Neural cell (in vitro differentiated cells): ENCODE data around the gene PTPRK. TPM values are rescaled to one million over a fixed set of nuclear protein-coding genes. Genes with fewer than 3 reads are reported as not detected.

Experiments used
- H2AFZ ChIP-seq: fragments of 200-600, 300-800 bp; sonication (generic), shearing (Covaris generic); 2 replicates; pipeline ENCODE4 v1.6.0; 2014; ENCODE audit warnings: low read depth, mild to moderate bottlenecking, antibody characterized with exemption, low read length, moderate library complexity
- H3F3A ChIP-seq: fragments of 200-600 bp; shearing (Covaris generic); 2 replicates; pipeline ENCODE4 v1.6.1; 2016; ENCODE audit warnings: mild to moderate bottlenecking, moderate library complexity, mixed read lengths, antibody characterized with exemption, low read length; ENCODE audit not compliant: insufficient read depth, poor library complexity, severe bottlenecking
- H3K27ac ChIP-seq: fragments of 200-600, 300-800 bp; sonication (generic), shearing (Covaris generic); 2 replicates; pipeline ENCODE4 v1.5.1; 2014; ENCODE audit warnings: mild to moderate bottlenecking, low read length, moderate library complexity
- H3K27me3 ChIP-seq: fragments of 300-800, 200-600 bp; sonication (generic), shearing (Covaris generic); 2 replicates; pipeline ENCODE4 v1.6.0; 2014; ENCODE audit warnings: mild to moderate bottlenecking, low read depth, low read length, moderate library complexity; ENCODE audit not compliant: insufficient read depth
- H3K36me3 ChIP-seq: fragments of 300-800, 200-600 bp; sonication (generic), shearing (Covaris generic); 2 replicates; pipeline ENCODE4 v1.5.1; 2014; ENCODE audit warnings: mild to moderate bottlenecking, antibody characterized with exemption, low read length, moderate library complexity; ENCODE audit not compliant: insufficient read depth
- H3K4me2 ChIP-seq: fragments of 300-800, 200-600 bp; sonication (generic), shearing (Covaris generic); 2 replicates; pipeline ENCODE4 v1.6.0; 2014; ENCODE audit warnings: mild to moderate bottlenecking, low read length
- H3K4me3 ChIP-seq: fragments of 300-800, 200-600 bp; sonication (generic), shearing (Covaris generic); 2 replicates; pipeline ENCODE4 v1.5.1; 2014; ENCODE audit warnings: mild to moderate bottlenecking, low read length, moderate library complexity
- H3K79me2 ChIP-seq: fragments of 200-600 bp; shearing (Covaris generic); replicated peaks from 2 replicates; pipeline ENCODE4 v1.6.0; 2014; ENCODE audit warnings: mild to moderate bottlenecking, low read length, moderate library complexity; ENCODE audit not compliant: insufficient read depth
- H3K9ac ChIP-seq: fragments of 300-800, 200-600 bp; sonication (generic), shearing (Covaris generic); 2 replicates; pipeline ENCODE4 v1.6.1; 2016; ENCODE audit warnings: mild to moderate bottlenecking, low read length, mixed read lengths
- H3K9me2 ChIP-seq: fragments of 200-600 bp; shearing (Covaris generic); 2 replicates; pipeline ENCODE4 v1.6.1; 2016; ENCODE audit warnings: mild to moderate bottlenecking, low read length, mixed read lengths; ENCODE audit not compliant: insufficient read depth
- H3K9me3 ChIP-seq: fragments of 200-600, 300-800 bp; sonication (generic), shearing (Covaris generic); 2 replicates; pipeline ENCODE4 v1.6.1; 2016; ENCODE audit warnings: mild to moderate bottlenecking, mixed run types, low read length, moderate library complexity, mixed read lengths
- H4K20me1 ChIP-seq: fragments of 200-600 bp; shearing (Covaris generic); 2 replicates; pipeline ENCODE4 v1.6.1; 2016; ENCODE audit warnings: mild to moderate bottlenecking, mixed run types; ENCODE audit not compliant: insufficient read depth
- EP300 ChIP-seq: fragments of 450-650 bp; conservative IDR thresholded peaks from 2 replicates; pipeline ENCODE4 v1.6.1; 2014; ENCODE audit warnings: antibody characterized with exemption, mild to moderate bottlenecking, moderate library complexity; ENCODE audit not compliant: poor library complexity, severe bottlenecking
- EZH2 ChIP-seq: fragments of 200-600, 300-800 bp; shearing (Covaris generic), sonication (generic); IDR thresholded peaks from 2 replicates; pipeline ENCODE4 v1.6.1; 2014; ENCODE audit warnings: antibody characterized with exemption, low read length, borderline replicate concordance, mild to moderate bottlenecking; ENCODE audit not compliant: insufficient read depth, poor library complexity, severe bottlenecking
- MXI1 ChIP-seq: fragments of 450-650 bp; conservative IDR thresholded peaks from 2 replicates; pipeline ENCODE4 v1.6.1; 2014; ENCODE audit warnings: antibody characterized with exemption, mild to moderate bottlenecking; ENCODE audit not compliant: poor library complexity, severe bottlenecking
- POLR2AphosphoS5 ChIP-seq: IDR thresholded peaks from 2 replicates; pipeline ENCODE4 v1.6.1; 2012
- RAD21 ChIP-seq: fragments of 450-650 bp; conservative IDR thresholded peaks from 2 replicates; pipeline ENCODE4 v1.6.1; 2014; ENCODE audit warnings: antibody characterized with exemption, mild to moderate bottlenecking, moderate library complexity
- SMC3 ChIP-seq: fragments of 450-650 bp; conservative IDR thresholded peaks from 2 replicates; pipeline ENCODE4 v1.6.1; 2014; ENCODE audit warnings: antibody characterized with exemption, mild to moderate bottlenecking, moderate library complexity; ENCODE audit not compliant: poor library complexity
- TAF1 ChIP-seq: IDR thresholded peaks from 2 replicates; pipeline ENCODE4 v1.6.1; 2012; ENCODE audit warnings: low read depth
- polyA plus RNA-seq: library from polyadenylated mRNA; depleted of rRNA; stranded (reverse); fragments of >200 nt; gene quantifications from 2 replicates; pipeline ENCODE4 v1.2.3, GENCODE V29; 2014
- TF ChIP-seq, protein P1 (sequence below): IDR thresholded peaks from 2 replicates; pipeline ENCODE4 v1.6.1; 2012; ENCODE audit warnings: borderline replicate concordance
- TF ChIP-seq, protein P2 (sequence below): fragments of 450-650 bp; IDR thresholded peaks from 2 replicates; pipeline ENCODE4 v1.5.1; 2014; ENCODE audit warnings: antibody characterized with exemption, mild to moderate bottlenecking, moderate library complexity; ENCODE audit not compliant: poor library complexity, severe bottlenecking

The PTPRK gene
- polyA plus RNA-seq, 1 donor from 2014 or later = 10.4 TPM

DNA sequence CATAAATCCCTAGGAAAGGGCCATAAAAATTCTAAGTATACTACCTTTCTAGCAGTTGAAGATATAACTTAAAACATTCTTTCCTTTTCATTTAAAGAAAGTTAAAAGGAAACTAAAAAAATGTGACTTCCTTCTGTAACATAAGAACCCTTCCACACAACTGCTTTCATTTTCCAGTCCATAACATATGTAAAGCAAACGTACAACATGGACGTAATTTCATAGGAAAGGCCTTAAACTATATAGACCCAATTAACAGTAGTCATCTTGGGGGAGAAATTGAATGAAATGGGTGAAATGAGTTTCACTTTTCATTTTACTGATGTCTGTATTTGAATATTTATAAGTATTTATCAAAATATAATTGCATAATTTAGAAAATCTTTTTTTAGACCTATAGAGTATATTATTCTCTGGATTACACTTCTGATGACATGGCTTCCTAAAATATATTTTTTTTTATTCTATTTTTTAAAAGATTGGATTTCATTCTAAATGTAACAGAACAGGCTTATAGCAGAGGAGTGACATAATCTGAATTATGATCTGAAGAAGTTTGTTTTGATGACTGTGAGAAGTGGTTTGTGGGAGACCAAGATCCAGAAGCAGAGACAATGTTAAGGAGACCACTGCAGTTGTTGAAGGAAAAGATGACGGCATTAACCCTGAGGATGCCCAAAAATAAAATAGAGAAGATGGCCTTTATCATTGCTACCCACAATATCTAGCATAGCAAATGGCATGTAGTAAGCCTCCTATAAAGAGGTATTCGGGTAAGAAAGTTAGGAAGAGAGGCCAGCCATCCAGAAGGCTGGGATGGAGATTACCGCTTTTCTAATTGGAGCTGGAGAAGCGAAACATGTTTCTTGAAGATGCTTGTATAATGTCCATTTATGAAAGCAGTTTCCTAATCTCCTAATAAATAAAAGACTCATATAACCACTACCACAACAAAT lies 260.4 kb downstream of the PTPRK start:
- Histone ChIP-seq H3K9me2 (no peaks in the 10 kb centered on the region), H3K4me2 (no peak overlapping the region), H3K27me3 (no peaks in the 10 kb centered on the region), H3K36me3 (no peaks in the 10 kb centered on the region), H3K9me3 (no peaks in the 10 kb centered on the region), H4K20me1 (no peaks in the 10 kb centered on the region), H2AFZ (no peak overlapping the region), H3K79me2 (no peaks in the 10 kb centered on the region), H3F3A (no peaks in the 10 kb centered on the region), H3K4me3 (no peak overlapping the region), H3K9ac (no peak overlapping the region), H3K27ac (no peak overlapping the region)
- TF ChIP-seq, protein P1, sequence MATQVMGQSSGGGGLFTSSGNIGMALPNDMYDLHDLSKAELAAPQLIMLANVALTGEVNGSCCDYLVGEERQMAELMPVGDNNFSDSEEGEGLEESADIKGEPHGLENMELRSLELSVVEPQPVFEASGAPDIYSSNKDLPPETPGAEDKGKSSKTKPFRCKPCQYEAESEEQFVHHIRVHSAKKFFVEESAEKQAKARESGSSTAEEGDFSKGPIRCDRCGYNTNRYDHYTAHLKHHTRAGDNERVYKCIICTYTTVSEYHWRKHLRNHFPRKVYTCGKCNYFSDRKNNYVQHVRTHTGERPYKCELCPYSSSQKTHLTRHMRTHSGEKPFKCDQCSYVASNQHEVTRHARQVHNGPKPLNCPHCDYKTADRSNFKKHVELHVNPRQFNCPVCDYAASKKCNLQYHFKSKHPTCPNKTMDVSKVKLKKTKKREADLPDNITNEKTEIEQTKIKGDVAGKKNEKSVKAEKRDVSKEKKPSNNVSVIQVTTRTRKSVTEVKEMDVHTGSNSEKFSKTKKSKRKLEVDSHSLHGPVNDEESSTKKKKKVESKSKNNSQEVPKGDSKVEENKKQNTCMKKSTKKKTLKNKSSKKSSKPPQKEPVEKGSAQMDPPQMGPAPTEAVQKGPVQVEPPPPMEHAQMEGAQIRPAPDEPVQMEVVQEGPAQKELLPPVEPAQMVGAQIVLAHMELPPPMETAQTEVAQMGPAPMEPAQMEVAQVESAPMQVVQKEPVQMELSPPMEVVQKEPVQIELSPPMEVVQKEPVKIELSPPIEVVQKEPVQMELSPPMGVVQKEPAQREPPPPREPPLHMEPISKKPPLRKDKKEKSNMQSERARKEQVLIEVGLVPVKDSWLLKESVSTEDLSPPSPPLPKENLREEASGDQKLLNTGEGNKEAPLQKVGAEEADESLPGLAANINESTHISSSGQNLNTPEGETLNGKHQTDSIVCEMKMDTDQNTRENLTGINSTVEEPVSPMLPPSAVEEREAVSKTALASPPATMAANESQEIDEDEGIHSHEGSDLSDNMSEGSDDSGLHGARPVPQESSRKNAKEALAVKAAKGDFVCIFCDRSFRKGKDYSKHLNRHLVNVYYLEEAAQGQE = no peak
- TF ChIP-seq POLR2AphosphoS5 (no peak), EZH2 (no peak), RAD21 (no peak), SMC3 (no peak), EP300 (no peak), TAF1 (no peak)
- TF ChIP-seq, protein P2, sequence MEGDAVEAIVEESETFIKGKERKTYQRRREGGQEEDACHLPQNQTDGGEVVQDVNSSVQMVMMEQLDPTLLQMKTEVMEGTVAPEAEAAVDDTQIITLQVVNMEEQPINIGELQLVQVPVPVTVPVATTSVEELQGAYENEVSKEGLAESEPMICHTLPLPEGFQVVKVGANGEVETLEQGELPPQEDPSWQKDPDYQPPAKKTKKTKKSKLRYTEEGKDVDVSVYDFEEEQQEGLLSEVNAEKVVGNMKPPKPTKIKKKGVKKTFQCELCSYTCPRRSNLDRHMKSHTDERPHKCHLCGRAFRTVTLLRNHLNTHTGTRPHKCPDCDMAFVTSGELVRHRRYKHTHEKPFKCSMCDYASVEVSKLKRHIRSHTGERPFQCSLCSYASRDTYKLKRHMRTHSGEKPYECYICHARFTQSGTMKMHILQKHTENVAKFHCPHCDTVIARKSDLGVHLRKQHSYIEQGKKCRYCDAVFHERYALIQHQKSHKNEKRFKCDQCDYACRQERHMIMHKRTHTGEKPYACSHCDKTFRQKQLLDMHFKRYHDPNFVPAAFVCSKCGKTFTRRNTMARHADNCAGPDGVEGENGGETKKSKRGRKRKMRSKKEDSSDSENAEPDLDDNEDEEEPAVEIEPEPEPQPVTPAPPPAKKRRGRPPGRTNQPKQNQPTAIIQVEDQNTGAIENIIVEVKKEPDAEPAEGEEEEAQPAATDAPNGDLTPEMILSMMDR = no peak

DNA sequence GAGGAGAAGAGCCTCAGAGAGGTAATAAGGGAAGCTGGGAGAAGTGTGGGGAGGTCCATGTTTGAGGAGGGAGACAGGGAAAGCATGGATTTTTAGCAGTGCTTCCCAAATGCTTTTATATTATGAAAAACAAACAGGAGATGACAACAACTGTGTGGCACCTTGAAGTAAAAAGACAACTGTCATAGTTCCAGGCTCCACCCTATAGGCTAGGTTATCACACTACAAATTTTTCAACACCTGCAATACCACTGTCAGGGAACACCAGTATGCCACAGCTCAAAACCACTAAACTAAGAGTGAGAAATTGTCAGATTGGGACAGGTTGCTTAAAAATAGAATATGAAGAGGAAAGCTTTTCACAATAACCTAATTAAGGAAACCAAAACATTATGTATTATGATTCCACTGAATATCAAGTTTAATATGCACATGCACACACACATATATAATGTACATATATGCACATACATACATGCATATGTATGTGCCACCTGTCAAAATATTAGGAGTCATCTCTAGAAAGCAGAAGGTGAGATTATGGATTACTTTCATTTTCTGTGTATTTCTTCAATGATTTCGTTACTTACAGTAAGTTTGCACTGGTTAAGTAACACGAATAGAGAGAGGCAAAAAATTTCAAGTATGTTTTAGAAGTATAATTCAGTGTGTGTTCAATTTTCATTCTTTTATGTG lies 261.2 kb downstream of the PTPRK start:
- Histone ChIP-seq H4K20me1 (no peaks in the 10 kb centered on the region), H3K27ac (no peak overlapping the region), H2AFZ (no peak overlapping the region), H3K27me3 (no peaks in the 10 kb centered on the region), H3F3A (no peaks in the 10 kb centered on the region), H3K9me3 (no peaks in the 10 kb centered on the region), H3K9ac (no peak overlapping the region), H3K4me3 (no peak overlapping the region), H3K4me2 (no peak overlapping the region), H3K9me2 (no peaks in the 10 kb centered on the region), H3K79me2 (no peaks in the 10 kb centered on the region), H3K36me3 (no peaks in the 10 kb centered on the region)
- TF ChIP-seq TAF1 = no peak
- TF ChIP-seq, protein P1 = no peak
- TF ChIP-seq MXI1 = no peak
